Mononuclear cell (primary cell): ENCODE results near the gene ZNF81. TPM values are rescaled to one million over a fixed set of nuclear protein-coding genes. Genes with fewer than 3 reads are reported as not detected.
"Not testable (repeated sequence)": the region's sequence is repeated elsewhere in the genome, so short reads cannot be mapped to it uniquely, and the experiment has no call there.

Experiments used
- H3K27me3 ChIP-seq: 2 replicates; pipeline ENCODE4 v1.6.0; 2011; ENCODE audit warnings: low read length, control low read depth; ENCODE audit not compliant: insufficient read depth
- H3K4me1 ChIP-seq: 2 replicates; pipeline ENCODE4 v1.5.1; 2011; ENCODE audit warnings: mild to moderate bottlenecking, low read length, control low read depth; ENCODE audit not compliant: insufficient read depth
- H3K4me3 ChIP-seq: 2 replicates; pipeline ENCODE4 v1.5.1; 2011; ENCODE audit warnings: mild to moderate bottlenecking, low read length, moderate library complexity
- H3K9me3 ChIP-seq: 2 replicates; pipeline ENCODE4 v1.5.1; 2011; ENCODE audit warnings: low read depth, mild to moderate bottlenecking, control low read depth, low read length
- total RNA-seq: library from RNA; depleted of rRNA; stranded (reverse); fragments of >200 nt; gene quantifications from one replicate; pipeline ENCODE4 v1.2.3, GENCODE V29; 2012

Gene ZNF81
- total RNA-seq, 1 donor, result 3.7 TPM

DNA sequence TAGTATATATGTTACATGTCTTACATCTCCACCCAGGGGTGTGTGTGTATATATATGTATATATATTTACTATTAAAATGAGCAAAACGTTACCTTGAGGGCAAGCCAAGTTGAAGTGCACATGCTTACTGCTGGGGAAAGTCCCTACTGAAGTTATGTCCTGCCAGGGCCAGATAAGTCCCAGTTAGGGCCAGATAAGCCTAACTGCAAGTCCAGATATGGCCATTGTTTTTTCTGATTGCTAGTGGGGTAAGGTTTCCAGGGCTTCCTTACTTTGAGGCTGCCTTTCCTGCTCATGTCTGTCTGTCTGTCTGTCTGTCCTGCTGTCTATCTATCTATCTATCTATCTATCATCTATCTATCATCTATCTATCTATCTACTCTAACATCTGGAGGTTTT is 19.3 kb upstream of the ZNF81 start:
- Histone ChIP-seq H3K9me3 (no peaks in the 10 kb centered on the region), H3K4me1 (no peaks in the 10 kb centered on the region), H3K27me3 (no peaks in the 10 kb centered on the region), H3K4me3 (no peak overlapping the region)

DNA sequence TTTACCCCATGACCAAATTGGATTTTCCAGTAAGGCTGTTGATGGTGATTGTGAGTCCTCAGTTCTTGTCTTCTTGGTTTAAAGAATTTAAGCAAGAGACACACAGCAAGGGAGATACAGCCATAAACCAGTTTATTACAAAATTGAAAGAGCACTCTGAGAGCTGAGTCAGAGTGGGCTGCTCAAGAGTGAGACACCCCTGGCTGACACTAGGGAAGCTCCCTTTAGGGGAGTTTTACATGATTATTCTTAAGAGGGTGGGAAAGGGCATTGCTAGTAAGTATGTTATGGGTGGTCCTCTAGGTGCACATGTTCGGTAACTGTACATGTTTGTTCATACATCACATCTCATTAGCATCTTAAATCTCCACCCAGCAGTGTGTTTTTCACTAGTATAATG is 18.8 kb upstream of the ZNF81 start:
- Histone ChIP-seq H3K9me3 (no peaks in the 10 kb centered on the region), H3K27me3 (no peaks in the 10 kb centered on the region), H3K4me1 (no peaks in the 10 kb centered on the region), H3K4me3 (no peak overlapping the region)

DNA sequence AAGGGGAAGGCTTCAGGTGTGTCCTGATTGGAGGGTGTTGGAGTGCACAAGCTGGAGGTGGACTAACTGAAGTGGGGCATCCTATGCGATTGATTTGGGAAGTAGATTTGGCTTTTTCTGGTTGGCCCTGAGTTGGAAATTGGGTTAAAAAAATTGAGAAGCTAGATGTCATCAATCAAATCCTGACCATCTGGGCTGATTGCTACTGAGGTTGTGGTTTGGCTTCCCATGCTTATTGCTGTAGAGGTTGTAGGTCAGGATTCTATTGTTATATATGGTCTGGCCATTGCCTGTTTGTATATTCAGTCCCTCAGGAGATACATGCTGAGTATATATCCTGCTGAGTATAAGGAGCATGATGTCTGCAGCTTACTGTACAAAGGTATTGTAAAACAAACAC is 7.7 kb upstream of the ZNF81 start:
- Histone ChIP-seq H3K4me3 (no peak overlapping the region), H3K4me1 (no peaks in the 10 kb centered on the region), H3K9me3 (no peaks in the 10 kb centered on the region), H3K27me3 (no peaks in the 10 kb centered on the region)

DNA sequence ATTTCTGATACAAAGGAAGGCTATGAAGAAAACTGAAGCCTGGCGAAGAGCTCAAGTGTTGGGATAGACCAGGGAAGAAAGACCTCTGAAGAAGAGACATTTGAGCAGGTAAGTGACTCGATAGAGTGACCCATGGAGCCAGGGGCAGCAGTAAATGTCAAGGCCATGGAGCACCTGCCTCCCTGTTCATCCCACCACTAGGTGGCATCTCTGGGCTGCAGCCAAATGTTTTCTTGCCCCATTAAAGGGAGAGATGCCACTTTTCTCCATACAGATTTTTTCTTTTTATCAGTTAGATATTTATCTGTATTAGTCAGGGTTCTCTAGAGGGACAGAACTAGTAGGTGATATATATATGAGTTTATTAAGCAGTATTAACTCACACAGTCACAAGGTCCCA is 4.9 kb upstream of the ZNF81 start:
- H3K9me3 ChIP-seq, result no peaks in the 10 kb centered on the region
- no peaks in the 10 kb centered on the region for H3K27me3 ChIP-seq
- H3K4me3 ChIP-seq, result no peak overlapping the region
- peaks cover 6% of the 10 kb centered on the region for H3K4me1 ChIP-seq

DNA sequence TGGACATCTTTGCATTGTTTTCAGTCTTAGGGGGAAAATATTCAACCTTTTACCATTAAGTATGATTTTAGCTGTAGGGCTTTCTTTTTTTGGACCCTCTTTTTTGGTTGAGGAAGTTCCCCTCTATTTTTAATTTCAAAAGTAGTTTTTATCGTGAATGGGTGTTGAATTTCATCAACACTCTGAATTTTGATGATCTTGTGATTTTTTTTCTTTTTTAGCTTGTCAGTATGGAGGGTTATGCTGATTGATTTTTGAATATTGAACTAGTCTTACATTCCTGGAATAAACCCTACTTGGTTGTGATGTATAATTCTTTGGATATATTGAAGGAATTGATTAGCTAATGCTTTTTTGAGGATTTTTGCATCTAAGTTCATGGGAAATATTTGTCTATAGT is 1.7 kb downstream of the ZNF81 start:
- no peak overlapping the region for H3K4me3 ChIP-seq
- H3K9me3 ChIP-seq, result no peaks in the 10 kb centered on the region
- no peaks in the 10 kb centered on the region for H3K27me3 ChIP-seq
- H3K4me1 ChIP-seq, result peaks cover 10% of the 10 kb centered on the region

DNA sequence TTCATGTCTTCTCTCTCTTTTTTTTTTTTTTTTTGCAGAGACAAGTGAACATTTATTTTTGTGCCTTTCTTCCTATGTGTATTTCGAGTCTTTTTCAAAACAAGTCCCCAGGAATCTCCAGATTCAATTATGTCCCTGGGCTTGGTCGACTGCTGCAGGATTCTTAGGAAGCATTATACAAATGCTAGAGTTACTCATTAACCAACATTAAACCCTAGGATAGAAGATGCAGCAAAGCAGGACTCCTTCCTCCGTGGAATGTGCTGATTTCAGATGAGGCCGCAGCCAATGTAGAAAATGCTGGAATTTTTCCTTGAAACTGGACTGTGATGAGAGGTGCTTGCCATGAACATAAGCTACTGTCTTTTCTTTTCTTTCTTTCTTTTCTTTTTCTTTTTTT is 3.4 kb downstream of the ZNF81 start:
- Histone ChIP-seq H3K27me3 (no peaks in the 10 kb centered on the region), H3K9me3 (no peaks in the 10 kb centered on the region), H3K4me3 (no peak overlapping the region), H3K4me1 (peaks cover 10% of the 10 kb centered on the region)

DNA sequence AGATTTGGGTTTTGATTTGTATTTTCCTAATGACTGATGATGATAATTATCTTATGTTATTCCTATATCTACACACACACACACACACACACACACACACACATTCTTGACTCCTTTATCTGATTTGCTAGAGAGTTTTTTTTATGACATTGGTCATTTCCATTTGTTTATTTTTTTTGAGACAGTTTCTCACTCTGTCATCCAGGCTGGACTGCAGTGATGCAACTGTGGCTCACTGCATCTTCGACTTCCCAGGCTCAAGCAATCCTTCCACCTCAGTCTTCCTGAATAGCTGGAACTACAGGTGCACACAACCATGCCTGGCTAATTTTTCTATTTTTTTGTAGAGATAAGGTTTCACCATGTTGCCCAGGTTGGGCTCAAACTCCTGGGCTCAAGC is 6.7 kb downstream of the ZNF81 start:
- Histone ChIP-seq H3K27me3 (no peaks in the 10 kb centered on the region), H3K9me3 (no peaks in the 10 kb centered on the region), H3K4me3 (no peak overlapping the region), H3K4me1 (no peaks in the 10 kb centered on the region)

DNA sequence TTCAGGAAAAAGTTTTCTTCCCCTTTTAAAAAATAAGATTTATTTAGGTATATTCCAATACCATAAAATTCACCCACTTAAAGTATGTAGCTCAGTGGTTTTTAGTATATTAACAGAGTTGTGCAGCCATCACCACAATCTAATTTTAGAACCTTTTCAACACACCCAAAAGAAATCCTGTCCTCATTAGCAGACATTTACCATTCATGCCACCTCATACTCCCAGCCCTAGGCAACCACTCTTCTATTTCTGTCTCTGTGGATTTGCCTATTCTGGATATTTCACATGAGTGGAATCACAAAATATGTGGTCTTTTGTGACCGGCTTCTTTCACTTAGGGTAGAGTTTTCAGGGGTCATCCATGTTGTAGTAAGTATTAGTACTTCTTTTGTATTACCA is 7.4 kb downstream of the ZNF81 start:
- H3K4me1 ChIP-seq, result no peaks in the 10 kb centered on the region

DNA sequence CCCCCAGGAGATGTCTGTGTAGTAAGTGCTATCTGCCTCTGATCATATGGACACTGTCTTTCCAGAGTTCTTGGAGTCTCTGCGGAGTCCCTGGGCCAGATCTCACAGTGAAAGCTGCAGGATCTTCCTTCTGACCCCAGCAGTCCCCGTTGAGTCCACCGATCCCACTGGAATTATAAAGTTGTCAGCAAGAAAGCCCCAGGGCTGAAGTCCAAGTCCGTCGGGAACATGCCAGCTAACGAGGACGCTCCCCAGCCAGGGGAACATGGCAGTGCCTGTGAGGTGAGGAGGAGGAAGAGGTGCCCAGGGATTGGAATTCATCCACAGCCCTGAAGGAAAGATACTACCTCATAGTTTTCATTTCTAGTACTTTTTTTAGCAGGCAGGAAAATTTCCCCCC is 9.3 kb downstream of the ZNF81 start:
- H3K4me3 ChIP-seq, result no peak overlapping the region
- no peaks in the 10 kb centered on the region for H3K4me1 ChIP-seq
- no peaks in the 10 kb centered on the region for H3K27me3 ChIP-seq
- H3K9me3 ChIP-seq, result no peaks in the 10 kb centered on the region

More for the DNA sequence above, 7.4 kb downstream of the ZNF81 start:
- Histone ChIP-seq H3K27me3 (no peaks in the 10 kb centered on the region), H3K9me3 (no peaks in the 10 kb centered on the region), H3K4me3 (no peak overlapping the region)

DNA sequence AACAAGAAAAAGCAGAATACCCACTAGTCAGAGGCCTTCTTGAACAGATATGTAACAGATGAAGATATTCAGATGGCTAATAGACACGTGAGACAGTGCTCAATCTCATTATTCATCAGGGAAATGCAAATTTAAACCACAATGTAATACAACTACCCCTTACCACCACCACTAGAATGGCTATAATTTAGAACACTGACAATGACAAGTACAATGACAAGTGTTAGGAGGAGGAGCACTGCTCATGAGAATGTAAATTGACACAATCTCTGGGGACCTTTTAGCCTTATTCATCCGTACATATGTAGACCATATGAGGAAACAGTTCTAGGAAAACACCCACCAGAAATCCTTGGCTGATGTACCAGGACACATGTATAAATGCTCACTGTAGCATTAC is 13.1 kb downstream of the ZNF81 start:
- no peaks in the 10 kb centered on the region for H3K9me3 ChIP-seq
- H3K4me1 ChIP-seq, result no peaks in the 10 kb centered on the region
- no peak overlapping the region for H3K4me3 ChIP-seq
- H3K27me3 ChIP-seq, result no peaks in the 10 kb centered on the region

DNA sequence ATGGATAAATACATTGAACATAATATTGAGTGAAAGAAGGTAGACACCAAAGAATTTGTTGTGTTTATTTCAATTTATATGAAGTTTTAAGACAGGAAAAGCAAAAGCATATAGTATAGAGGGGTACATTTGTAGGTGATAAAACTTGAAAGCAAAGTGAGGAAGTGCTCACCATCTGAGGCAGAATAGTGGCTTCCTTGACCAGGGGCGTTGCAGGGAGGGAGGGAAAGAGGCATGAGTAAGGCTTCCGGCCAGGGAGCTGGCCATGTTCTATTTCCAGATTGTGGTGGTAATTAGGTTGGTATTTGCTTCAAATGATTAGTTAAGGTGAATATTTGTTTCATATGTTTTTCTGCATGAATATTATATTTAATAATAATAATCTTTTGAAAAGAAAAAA is 13.7 kb downstream of the ZNF81 start:
- not testable (repeated sequence) for H3K4me1 ChIP-seq, H3K4me3 ChIP-seq, H3K27me3 ChIP-seq, H3K9me3 ChIP-seq

DNA sequence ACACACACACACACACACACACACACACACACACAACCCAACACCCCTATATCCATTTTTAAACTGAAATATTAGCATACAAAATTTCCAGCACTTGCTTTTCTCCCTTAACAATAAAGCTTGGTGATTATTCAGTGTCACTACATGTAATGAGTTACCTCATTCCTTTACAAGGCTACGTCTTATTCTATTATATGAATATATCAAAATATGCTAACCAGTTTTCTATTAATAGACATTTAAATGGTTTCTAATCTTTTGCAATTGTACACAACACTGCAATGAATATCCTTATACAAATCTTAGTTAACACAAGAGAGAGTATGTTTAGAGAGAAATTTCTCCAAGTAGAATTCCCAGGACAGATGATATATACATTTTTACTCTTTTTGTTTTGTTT is 14.2 kb downstream of the ZNF81 start:
- Histone ChIP-seq H3K4me3 (no peak overlapping the region), H3K4me1 (no peaks in the 10 kb centered on the region), H3K27me3 (no peaks in the 10 kb centered on the region), H3K9me3 (no peaks in the 10 kb centered on the region)

DNA sequence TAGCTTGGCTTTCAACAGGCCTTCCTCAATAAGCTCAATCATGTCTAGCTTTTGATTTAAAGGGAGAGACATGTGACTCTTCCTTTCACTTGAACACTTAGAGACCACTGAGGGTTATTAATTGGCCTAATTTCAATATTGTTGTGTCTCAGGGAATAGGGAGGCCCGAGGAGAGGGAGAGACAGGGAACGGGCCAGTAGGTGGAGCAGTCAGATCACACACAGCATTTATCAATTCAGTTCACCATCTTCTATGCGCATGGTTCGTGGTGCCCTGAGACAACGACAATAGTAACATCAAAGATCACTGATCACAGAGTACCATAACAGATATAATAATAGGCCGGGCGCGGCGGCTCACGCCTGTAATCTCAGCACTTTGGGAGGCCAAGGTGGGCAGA is 17.8 kb downstream of the ZNF81 start:
- Histone ChIP-seq H3K4me3 (no peak overlapping the region), H3K9me3 (no peaks in the 10 kb centered on the region), H3K27me3 (no peaks in the 10 kb centered on the region), H3K4me1 (no peaks in the 10 kb centered on the region)

DNA sequence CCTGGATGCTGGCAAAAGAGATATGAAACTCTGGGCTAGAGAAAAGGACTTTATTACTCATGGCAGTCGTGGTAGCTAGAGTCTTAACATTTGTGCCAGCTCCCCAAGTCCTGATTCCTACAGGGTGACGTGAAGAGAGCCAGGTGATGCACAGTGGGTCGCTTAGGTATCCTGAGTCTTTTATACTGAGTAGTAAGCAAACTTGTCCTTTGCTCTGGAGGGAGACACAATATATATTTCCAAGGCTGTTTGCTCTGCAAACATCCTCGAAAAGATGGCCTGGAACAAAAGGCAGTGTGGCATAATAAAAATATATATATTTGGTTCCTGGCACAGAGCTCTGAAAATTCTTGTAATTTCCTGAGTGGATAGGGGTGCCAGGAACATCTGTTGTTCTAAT is 23.0 kb downstream of the ZNF81 start:
- H3K4me1 ChIP-seq, result no peaks in the 10 kb centered on the region
- H3K27me3 ChIP-seq, result no peaks in the 10 kb centered on the region
- H3K9me3 ChIP-seq, result no peaks in the 10 kb centered on the region
- no peak overlapping the region for H3K4me3 ChIP-seq

DNA sequence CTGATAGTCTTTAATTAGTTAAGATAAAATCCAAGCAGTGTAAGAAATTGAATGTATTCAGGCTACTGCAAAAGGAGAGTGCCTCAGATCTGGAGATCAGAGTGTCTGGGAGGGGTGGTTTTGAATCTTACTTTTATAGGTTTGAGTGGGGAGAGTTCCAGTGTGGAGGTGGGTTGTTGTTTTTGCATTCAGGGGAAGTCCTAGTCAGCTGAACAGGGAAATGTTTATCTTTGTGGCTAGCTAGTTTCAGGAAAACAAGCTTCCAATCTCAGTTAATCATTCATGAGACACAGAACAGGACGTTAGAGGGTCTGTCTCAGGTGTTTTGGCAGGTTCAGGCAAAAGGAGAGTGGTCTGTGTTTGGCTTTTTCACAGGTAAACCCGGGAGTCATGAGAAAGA is 26.0 kb downstream of the ZNF81 start:
- H3K4me3 ChIP-seq, result no peak overlapping the region
- no peaks in the 10 kb centered on the region for H3K9me3 ChIP-seq
- H3K27me3 ChIP-seq, result no peaks in the 10 kb centered on the region
- no peaks in the 10 kb centered on the region for H3K4me1 ChIP-seq

DNA sequence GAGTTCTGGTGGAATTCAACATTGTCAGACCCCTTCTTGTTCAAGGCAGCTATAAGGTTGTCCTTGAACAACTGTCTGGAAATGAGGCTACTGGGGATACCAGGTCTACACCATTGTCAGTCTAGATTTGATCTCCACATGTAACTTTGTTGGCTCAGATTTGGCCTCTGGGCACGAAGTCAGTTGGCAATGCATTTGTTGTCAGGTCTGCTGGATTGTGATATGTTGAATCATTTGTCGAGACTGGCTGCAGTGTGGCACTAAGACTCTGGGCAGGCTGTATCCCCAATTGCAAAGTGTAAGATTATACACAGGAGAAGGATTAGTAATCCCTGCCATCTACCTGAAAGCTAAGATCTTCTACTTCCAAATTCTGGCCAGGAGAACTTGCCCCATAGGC is 26.5 kb downstream of the ZNF81 start:
- Histone ChIP-seq H3K4me3 (no peak overlapping the region), H3K9me3 (no peaks in the 10 kb centered on the region), H3K27me3 (no peaks in the 10 kb centered on the region), H3K4me1 (no peaks in the 10 kb centered on the region)

DNA sequence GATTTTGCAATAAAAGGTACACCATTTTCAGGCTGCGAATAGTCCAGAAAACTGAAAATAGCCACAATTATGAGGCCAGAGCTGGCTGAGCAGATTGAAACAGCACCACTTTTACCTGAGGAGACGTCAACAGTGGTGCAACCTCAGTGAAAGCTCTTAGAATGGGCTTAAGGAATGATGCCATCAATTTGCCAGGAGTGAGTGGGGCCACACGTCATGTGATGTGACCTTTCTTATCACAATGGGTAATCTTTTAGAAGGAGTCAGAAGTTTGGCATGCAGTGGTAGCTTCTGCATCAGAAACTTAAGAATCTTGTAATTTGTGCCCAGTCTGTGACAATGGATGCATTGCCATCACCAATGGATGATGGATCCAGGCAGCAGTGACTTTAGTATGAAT is 27.6 kb downstream of the ZNF81 start:
- H3K27me3 ChIP-seq, result no peaks in the 10 kb centered on the region
- no peak overlapping the region for H3K4me3 ChIP-seq
- no peaks in the 10 kb centered on the region for H3K9me3 ChIP-seq
- H3K4me1 ChIP-seq, result no peaks in the 10 kb centered on the region
